AG04450 (cell line): ENCODE data around the gene CARD9. TPM values are rescaled to one million over a fixed set of nuclear protein-coding genes. Genes with fewer than 3 reads are reported as not detected.

Experiments
- CTCF ChIA-PET: fragments of 300-600, 350-600 bp; formaldehyde crosslinking; extraction: SDS; loops from one replicate; lab custom pipeline; 2022; ENCODE audit warnings: antibody characterized with exemption, inconsistent platforms; lab: Charles Lee
- POLR2A ChIA-PET: fragments of 350-600 bp; formaldehyde crosslinking; extraction: SDS; loops from one replicate; lab custom pipeline; 2021; ENCODE audit warnings: antibody characterized with exemption, inconsistent platforms; lab: Yijun Ruan, JAX
- DNase-seq: peaks from one replicate; pipeline ENCODE4 v3.0.0-alpha.2; 2011; ENCODE audit warnings: low read depth, low spot score
- H3K27ac ChIP-seq: one replicate; pipeline ENCODE4 v1.5.1; 2012; ENCODE audit warnings: low read depth, low read length, control low read depth
- H3K27me3 ChIP-seq: one replicate; pipeline ENCODE4 v1.6.0; 2012; ENCODE audit warnings: low read length; ENCODE audit not compliant: control insufficient read depth, insufficient read depth
- H3K4me3 ChIP-seq: 2 replicates; pipeline ENCODE4 v1.5.1; 2011; ENCODE audit warnings: mild to moderate bottlenecking, low read depth, low read length, control low read depth
- H3K9me3 ChIP-seq: 2 replicates; pipeline ENCODE4 v1.5.1; 2012; ENCODE audit warnings: low read length; ENCODE audit not compliant: control insufficient read depth, insufficient read depth
- CTCF ChIP-seq: IDR thresholded peaks from 2 replicates; pipeline ENCODE4 v1.5.1; 2011; ENCODE audit warnings: low read depth, low read length, control low read depth, inconsistent platforms
- polyA plus RNA-seq: library from polyadenylated mRNA; depleted of rRNA; stranded (reverse); fragments of >200 nt; gene quantifications from 2 replicates; pipeline ENCODE4 v1.2.3, GENCODE V29; 2011

Gene CARD9
- polyA plus RNA-seq, 1 experiment = 0.63 TPM

- TF ChIP-seq CTCF = no peak
- POLR2A ChIA-PET = interaction anchor here (1.2 to 3.9 kb wide), 4 partner anchors 11 to 48 kb away, joined by 3 to 22 read pairs (median 8); partner anchors contain the start of genes ENTR1 and PMPCA
- no peak for DNase-seq
- H3K9me3 ChIP-seq = peaks cover 9% of the 10 kb centered on the region; the same call in 1 of the 2 replicates
- no peaks in the 10 kb centered on the region for H3K27me3 ChIP-seq
- no peak overlapping the region for H3K4me3 ChIP-seq
- CTCF ChIA-PET = interaction anchor here (1.4 to 3.4 kb wide), 2 partner anchors 22 to 49 kb away, joined by 5 to 25 read pairs; no protein-coding TSS in a partner anchor
- peak overlapping the region; percentile 77 for H3K27ac ChIP-seq
Observed at GRCh38 chr9:136361754-136362449, 11.6 kb downstream of the CARD9 start.

GRCh38 chr9:136361047-136361753 lies 12.3 kb downstream of the CARD9 start:
- CTCF ChIA-PET = interaction anchor here (3.4 kb wide), 1 partner anchor 48 kb away, joined by 25 read pairs; no protein-coding TSS in a partner anchor
- no peak for TF ChIP-seq CTCF
- Histone ChIP-seq H3K9me3 (peaks cover 9% of the 10 kb centered on the region; the same call in 1 of the 2 replicates), H3K4me3 (no peak overlapping the region), H3K27ac (peak overlapping the region; percentile 77), H3K27me3 (no peaks in the 10 kb centered on the region)
- POLR2A ChIA-PET = interaction anchor here (3.9 kb wide), 1 partner anchor 11 kb away, joined by 22 read pairs; no protein-coding TSS in a partner anchor
- peak; percentile 24 for DNase-seq

GRCh38 chr9:136359774-136360718 lies 13.4 kb downstream of the CARD9 start:
- ChIA-PET CTCF (no interaction called here), POLR2A (interaction anchor here (3.9 kb wide), 1 partner anchor 13 kb away, joined by 22 read pairs; no protein-coding TSS in a partner anchor)
- no peak for TF ChIP-seq CTCF
- H3K27ac ChIP-seq = peak overlapping the region; percentile 77
- peaks cover 9% of the 10 kb centered on the region; the same call in 1 of the 2 replicates for H3K9me3 ChIP-seq
- DNase-seq = no peak
- no peaks in the 10 kb centered on the region for H3K27me3 ChIP-seq
- H3K4me3 ChIP-seq = no peak overlapping the region

- no peak for TF ChIP-seq CTCF
- no peak overlapping the region for H3K27ac ChIP-seq
- no peak overlapping the region for H3K4me3 ChIP-seq
- H3K9me3 ChIP-seq = peaks cover 2% of the 10 kb centered on the region; the same call in 1 of the 2 replicates
- no peak for DNase-seq
- no peaks in the 10 kb centered on the region for H3K27me3 ChIP-seq
- ChIA-PET CTCF (no interaction called here), POLR2A (no interaction called here)
Observed at GRCh38 chr9:136358888-136359287, 14.6 kb downstream of the CARD9 start.
